ENCODE measurements around the gene CD44.
A peak's percentile ranks its signal among the peaks of the same experiment; 100 is the strongest.

The CD44 gene

GRCh38 chr11:35177370-35177769 lies 38.4 kb downstream of the CD44 start:
- no peak overlapping the region for H3K4me3 ChIP-seq (ENCODE audit: low read length)
- TF ChIP-seq CTCF (conservative IDR thresholded peaks at IDR 0.05; ENCODE audit: low read length) = no peak
- DNase-seq (ENCODE audit: low read depth) = no peak

- no peak overlapping the region for H3K4me3 ChIP-seq (ENCODE audit: low read length)
- no peak for TF ChIP-seq CTCF (conservative IDR thresholded peaks at IDR 0.05; ENCODE audit: low read length)
- DNase-seq (ENCODE audit: low read depth) = no peak
Measured at GRCh38 chr11:35178067-35178805, 39.3 kb downstream of the CD44 start.

GRCh38 chr11:35178873-35179272 lies 39.9 kb downstream of the CD44 start:
- H3K4me3 ChIP-seq (ENCODE audit: low read length) = no peak overlapping the region
- no peak for DNase-seq (ENCODE audit: low read depth)
- TF ChIP-seq CTCF (conservative IDR thresholded peaks at IDR 0.05; ENCODE audit: low read length) = no peak

- H3K4me3 ChIP-seq (ENCODE audit: low read length) = no peak overlapping the region
- TF ChIP-seq CTCF (conservative IDR thresholded peaks at IDR 0.05; ENCODE audit: low read length) = no peak
- no peak for DNase-seq (ENCODE audit: low read depth)
Measured at GRCh38 chr11:35179466-35180135, 40.6 kb downstream of the CD44 start.

GRCh38 chr11:35180317-35181233 lies 41.6 kb downstream of the CD44 start:
- TF ChIP-seq CTCF (conservative IDR thresholded peaks at IDR 0.05; ENCODE audit: low read length) = no peak

GRCh38 chr11:35182317-35182939 lies 43.5 kb downstream of the CD44 start:
- H3K4me3 ChIP-seq (ENCODE audit: low read length) = no peak overlapping the region
- DNase-seq (ENCODE audit: low read depth) = no peak
- TF ChIP-seq CTCF (conservative IDR thresholded peaks at IDR 0.05; ENCODE audit: low read length) = no peak

More at GRCh38 chr11:35180317-35181233, 41.6 kb downstream of the CD44 start:
- H3K4me3 ChIP-seq (ENCODE audit: low read length) = no peak overlapping the region
- peak; percentile 52 for DNase-seq (ENCODE audit: low read depth)
